ENCODE results near the gene MAN2A2. TPM values are rescaled to one million over a fixed set of nuclear protein-coding genes. Genes with fewer than 3 reads are reported as not detected.

MAN2A2 gene
- total RNA-seq, 4 donors from 2014 or later: 27.0 to 80.9 (median 31.7) TPM

DNA sequence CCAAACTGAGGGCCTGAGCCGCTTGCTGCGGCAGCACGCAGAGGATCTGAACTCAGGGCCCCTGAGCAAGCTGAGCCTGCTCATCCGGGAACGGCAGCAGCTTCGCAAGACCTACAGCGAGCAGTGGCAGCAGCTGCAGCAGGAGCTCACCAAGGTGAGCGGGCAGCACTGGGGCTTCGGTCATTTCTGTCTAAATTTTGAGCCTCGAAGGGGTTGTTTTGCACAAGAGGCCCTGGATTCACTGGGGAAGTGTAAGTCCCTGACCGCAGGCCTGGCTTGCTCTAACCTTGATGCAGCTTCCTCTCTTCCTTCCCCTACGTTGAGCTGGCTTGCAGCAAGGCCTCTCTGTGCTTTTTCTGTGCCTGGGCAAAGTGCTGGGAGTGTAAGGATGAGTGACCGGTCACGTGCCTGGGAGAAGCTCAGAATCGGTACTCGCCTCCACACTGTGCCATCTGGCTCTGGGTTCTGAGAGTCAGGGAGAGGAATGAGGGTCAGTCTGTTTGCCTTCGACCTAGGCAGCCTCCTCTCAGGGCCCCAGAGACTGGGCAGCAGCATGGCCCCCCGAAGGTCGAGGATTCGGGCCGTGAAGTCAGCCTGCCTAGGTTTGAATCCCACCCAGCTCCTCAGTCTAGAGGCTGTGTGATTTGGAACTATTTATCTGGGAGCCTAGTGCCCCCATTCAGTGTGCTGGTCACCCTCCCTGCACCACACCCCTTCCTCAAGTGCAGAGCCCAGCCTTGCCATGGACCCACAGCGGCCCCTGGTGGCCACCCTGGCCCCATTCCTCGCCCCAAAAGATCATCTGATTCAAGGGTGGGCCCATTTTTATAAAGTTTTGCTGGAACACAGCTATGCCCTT lies 17.4 kb upstream of the MAN2A2 start:
- Histone ChIP-seq H3K9me3 (no peaks in the 10 kb centered on the region), H3K4me1 (peaks cover 32 to 50% (median 48%) of the 10 kb centered on the region in 4 donors), H3K4me3 (peak overlapping the region; percentile 59 to 71 (median 64)), H3K27ac (replicated peaks in 1 of 4) (peak overlapping the region; percentile 90 to 93 (median 92)), H3K36me3 (peaks cover 27 to 59% (median 53%) of the 10 kb centered on the region in 4 donors), H3K27me3 (no peaks in the 10 kb centered on the region)
- peak; percentile 96 for DNase-seq (ENCODE audit: extremely low spot score)
- 25% methylated on average over 15 of the region's 23 CpGs for WGBS
- intact Hi-C loops (cut with DNase I): loop anchor here (2.0 kb wide), 1 partner anchor 237 kb away; no protein-coding TSS in a partner anchor
- peak in 1 of 2 donors; percentile 51 for TF ChIP-seq POLR2AphosphoS5 (IDR thresholded peaks at IDR 0.05)
- TF ChIP-seq CTCF (IDR thresholded peaks at IDR 0.05): peak in 2 of 3 experiments; percentile 95 to 97
- no peak for TF ChIP-seq EP300 (IDR thresholded peaks at IDR 0.05)

GRCh38 chr15:90886291-90886614 lies 16.8 kb upstream of the MAN2A2 start:
- TF ChIP-seq POLR2A (IDR thresholded peaks at IDR 0.05; ENCODE audit: low read depth): no peak
- no peak for TF ChIP-seq CTCF (IDR thresholded peaks at IDR 0.05)
- no peak for TF ChIP-seq POLR2AphosphoS5 (IDR thresholded peaks at IDR 0.05)
- no peak for TF ChIP-seq EP300 (IDR thresholded peaks at IDR 0.05)
- H3K27ac ChIP-seq (replicated peaks in 1 of 4): peak overlapping the region; percentile 90 to 93 (median 92)
- 30% methylated on average over 4 of the region's 5 CpGs for WGBS
- H3K4me3 ChIP-seq: peak overlapping the region in 1 of 4 donors; percentile 65
- no peaks in the 10 kb centered on the region for H3K27me3 ChIP-seq
- DNase-seq (ENCODE audit: extremely low spot score): no peak
- intact Hi-C loops (cut with DNase I): loop anchor here (2.0 kb wide), 1 partner anchor 237 kb away; no protein-coding TSS in a partner anchor
- H3K36me3 ChIP-seq: peaks cover 27 to 59% (median 53%) of the 10 kb centered on the region in 4 donors
- H3K4me1 ChIP-seq: peaks cover 32 to 50% (median 48%) of the 10 kb centered on the region in 4 donors
- no peaks in the 10 kb centered on the region for H3K9me3 ChIP-seq

DNA sequence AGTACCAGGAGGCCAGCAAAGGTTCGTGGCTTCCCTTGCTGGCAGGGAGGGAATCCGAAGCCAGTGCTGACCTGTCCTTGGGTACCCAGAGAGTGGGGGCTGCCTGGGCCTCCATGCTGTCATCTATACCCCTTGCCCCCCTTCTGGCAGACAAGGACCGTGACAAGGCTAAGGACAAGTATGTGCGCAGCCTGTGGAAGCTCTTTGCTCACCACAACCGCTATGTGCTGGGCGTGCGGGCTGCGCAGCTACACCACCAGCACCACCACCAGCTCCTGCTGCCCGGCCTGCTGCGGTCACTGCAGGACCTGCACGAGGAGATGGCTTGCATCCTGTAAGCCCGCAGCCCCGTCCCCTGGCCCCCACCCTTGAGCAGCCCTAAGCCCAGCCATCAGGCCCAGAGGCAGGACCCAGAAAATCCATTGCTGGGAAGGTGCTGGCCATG lies 16.0 kb upstream of the MAN2A2 start:
- WGBS: 93% methylated on average over 2 of the region's 13 CpGs
- H3K4me3 ChIP-seq: no peak overlapping the region
- no peak for TF ChIP-seq CTCF (IDR thresholded peaks at IDR 0.05)
- no peak for TF ChIP-seq POLR2AphosphoS5 (IDR thresholded peaks at IDR 0.05)
- no peak for TF ChIP-seq EP300 (IDR thresholded peaks at IDR 0.05)
- no peak for TF ChIP-seq POLR2A (IDR thresholded peaks at IDR 0.05; ENCODE audit: low read depth)
- no peaks in the 10 kb centered on the region for H3K27me3 ChIP-seq
- DNase-seq (ENCODE audit: extremely low spot score): no peak
- peaks cover 29 to 59% (median 53%) of the 10 kb centered on the region in 4 donors for H3K36me3 ChIP-seq
- no peaks in the 10 kb centered on the region for H3K9me3 ChIP-seq
- no peak overlapping the region for H3K27ac ChIP-seq (replicated peaks in 1 of 4)
- intact Hi-C loops (cut with DNase I): loop anchor here (2.0 kb wide), 1 partner anchor 238 kb away; no protein-coding TSS in a partner anchor
- H3K4me1 ChIP-seq: peaks cover 32 to 50% (median 48%) of the 10 kb centered on the region in 4 donors

DNA sequence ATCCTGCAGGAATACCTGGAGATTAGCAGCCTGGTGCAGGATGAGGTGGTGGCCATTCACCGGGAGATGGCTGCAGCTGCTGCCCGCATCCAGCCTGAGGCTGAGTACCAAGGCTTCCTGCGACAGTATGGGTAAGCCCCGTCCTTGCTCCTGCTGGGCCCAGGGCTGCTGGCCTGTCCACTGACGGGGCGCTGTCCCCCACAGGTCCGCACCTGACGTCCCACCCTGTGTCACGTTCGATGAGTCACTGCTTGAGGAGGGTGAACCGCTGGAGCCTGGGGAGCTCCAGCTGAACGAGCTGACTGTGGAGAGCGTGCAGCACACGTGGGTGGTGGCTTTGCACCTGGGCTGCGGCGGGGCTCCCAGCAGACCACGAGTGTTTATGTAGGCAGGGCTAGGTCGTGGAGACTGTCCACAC lies 13.8 kb upstream of the MAN2A2 start:
- H3K27me3 ChIP-seq: no peaks in the 10 kb centered on the region
- WGBS: 75% methylated on average over 8 of the region's 18 CpGs
- no peak for TF ChIP-seq CTCF (IDR thresholded peaks at IDR 0.05)
- TF ChIP-seq POLR2A (IDR thresholded peaks at IDR 0.05; ENCODE audit: low read depth): no peak
- no peak for TF ChIP-seq EP300 (IDR thresholded peaks at IDR 0.05)
- no peak for TF ChIP-seq POLR2AphosphoS5 (IDR thresholded peaks at IDR 0.05)
- no peaks in the 10 kb centered on the region for H3K9me3 ChIP-seq
- H3K27ac ChIP-seq (replicated peaks in 1 of 4): no peak overlapping the region
- peaks cover 17 to 28% (median 28%) of the 10 kb centered on the region in 4 donors for H3K4me1 ChIP-seq
- intact Hi-C loops (cut with DNase I): no loop called here
- no peak overlapping the region for H3K4me3 ChIP-seq
- peaks cover 52 to 76% (median 68%) of the 10 kb centered on the region in 4 donors for H3K36me3 ChIP-seq
- DNase-seq (ENCODE audit: extremely low spot score): no peak

Data from esophagus muscularis mucosa (tissue), 4 donors.